Peyer's patch (tissue), 4 donors: Measurements from ENCODE around the gene NGEF.

Experiments
- POLR2A ChIP-seq, 2 donors: fragments of 450-650 bp; IDR thresholded peaks; one replicate each; pipeline ENCODE4 v1.5.1; 2017; ENCODE audit warnings: antibody characterized with exemption in 2 of 2, mild to moderate bottlenecking in 2 of 2, moderate library complexity in 2 of 2
- TF ChIP-seq, protein P1 (sequence below), 6 experiments: fragments of 450-650 bp in 4 of 6; fragments of 200-600 bp in 2 of 6; sonication (generic) in 1 of 6; IDR thresholded peaks; one replicate each; pipeline ENCODE4 v1.5.1; 2017 to 2019; ENCODE audit warnings: antibody characterized with exemption in 6 of 6, mild to moderate bottlenecking in 3 of 6, moderate library complexity in 1 of 6

DNA sequence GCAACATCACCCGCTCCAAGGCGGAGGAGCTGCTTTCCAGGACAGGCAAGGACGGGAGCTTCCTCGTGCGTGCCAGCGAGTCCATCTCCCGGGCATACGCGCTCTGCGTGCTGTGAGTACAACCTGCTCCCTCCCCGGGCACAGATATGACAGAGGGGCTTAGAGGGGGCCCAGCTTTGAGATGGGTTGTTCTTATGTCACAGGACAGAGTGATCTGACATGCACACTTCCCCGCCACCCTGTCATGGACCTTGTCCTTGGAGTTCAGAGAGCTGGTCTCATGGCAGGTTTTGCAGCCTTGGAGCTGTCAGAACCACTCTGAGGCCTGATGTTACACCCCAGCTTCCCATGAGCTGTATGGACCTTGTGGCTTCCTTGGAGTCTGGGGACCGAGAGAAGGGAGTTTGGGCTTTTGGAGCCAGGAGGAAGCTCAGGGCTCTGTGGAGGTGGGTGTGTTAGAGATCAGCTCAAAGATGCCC lies 47.5 kb upstream of the NGEF start:
- TF ChIP-seq, protein P1, sequence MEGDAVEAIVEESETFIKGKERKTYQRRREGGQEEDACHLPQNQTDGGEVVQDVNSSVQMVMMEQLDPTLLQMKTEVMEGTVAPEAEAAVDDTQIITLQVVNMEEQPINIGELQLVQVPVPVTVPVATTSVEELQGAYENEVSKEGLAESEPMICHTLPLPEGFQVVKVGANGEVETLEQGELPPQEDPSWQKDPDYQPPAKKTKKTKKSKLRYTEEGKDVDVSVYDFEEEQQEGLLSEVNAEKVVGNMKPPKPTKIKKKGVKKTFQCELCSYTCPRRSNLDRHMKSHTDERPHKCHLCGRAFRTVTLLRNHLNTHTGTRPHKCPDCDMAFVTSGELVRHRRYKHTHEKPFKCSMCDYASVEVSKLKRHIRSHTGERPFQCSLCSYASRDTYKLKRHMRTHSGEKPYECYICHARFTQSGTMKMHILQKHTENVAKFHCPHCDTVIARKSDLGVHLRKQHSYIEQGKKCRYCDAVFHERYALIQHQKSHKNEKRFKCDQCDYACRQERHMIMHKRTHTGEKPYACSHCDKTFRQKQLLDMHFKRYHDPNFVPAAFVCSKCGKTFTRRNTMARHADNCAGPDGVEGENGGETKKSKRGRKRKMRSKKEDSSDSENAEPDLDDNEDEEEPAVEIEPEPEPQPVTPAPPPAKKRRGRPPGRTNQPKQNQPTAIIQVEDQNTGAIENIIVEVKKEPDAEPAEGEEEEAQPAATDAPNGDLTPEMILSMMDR (IDR thresholded peaks at IDR 0.05), result no peak
- peak in 1 of 2 donors; percentile 6 for TF ChIP-seq POLR2A (IDR thresholded peaks at IDR 0.05)
